MM.1S (cell line): ENCODE data around the gene SYT13.

Experiments
- DNase-seq: peaks from one replicate; pipeline ENCODE4 v3.0.0-alpha.2; 2015
- H2AFZ ChIP-seq: fragments of 300-600 bp; sonication (generic); 2 replicates; pipeline ENCODE4 v1.6.0; 2016; ENCODE audit warnings: antibody characterized with exemption, low read length
- H3F3A ChIP-seq: fragments of 300-600 bp; sonication (generic); 2 replicates; pipeline ENCODE4 v1.6.1; 2016; ENCODE audit warnings: mild to moderate bottlenecking, antibody characterized with exemption, low read length, moderate library complexity, mixed read lengths; ENCODE audit not compliant: insufficient read depth
- H3K27ac ChIP-seq: fragments of 300-600 bp; sonication (generic); 2 replicates; pipeline ENCODE4 v1.5.1; 2016; ENCODE audit warnings: mild to moderate bottlenecking, low read length
- H3K27me3 ChIP-seq: fragments of 300-600 bp; sonication (generic); replicated peaks from 2 replicates; pipeline ENCODE4 v1.6.0; 2016; ENCODE audit warnings: low read length; ENCODE audit not compliant: insufficient read depth
- H3K36me3 ChIP-seq: fragments of 300-600 bp; sonication (generic); replicated peaks from 2 replicates; pipeline ENCODE4 v1.6.1; 2016; ENCODE audit warnings: mild to moderate bottlenecking, low read length, mixed read lengths; ENCODE audit not compliant: insufficient read depth
- H3K4me1 ChIP-seq: fragments of 300-600 bp; sonication (generic); 2 replicates; pipeline ENCODE4 v1.6.1; 2016; ENCODE audit warnings: low read length, mixed read lengths
- H3K4me2 ChIP-seq: fragments of 300-600 bp; sonication (generic); 2 replicates; pipeline ENCODE4 v1.6.0; 2016; ENCODE audit warnings: low read depth, low read length
- H3K4me3 ChIP-seq: fragments of 300-600 bp; sonication (generic); 2 replicates; pipeline ENCODE4 v1.5.1; 2016; ENCODE audit warnings: low read length, mixed read lengths
- H3K79me2 ChIP-seq: fragments of 300-600 bp; sonication (generic); 2 replicates; pipeline ENCODE4 v1.6.1; 2016; ENCODE audit warnings: mixed run types, low read length, mixed read lengths
- H3K9ac ChIP-seq: fragments of 300-600 bp; sonication (generic); 2 replicates; pipeline ENCODE4 v1.6.1; 2016; ENCODE audit warnings: low read length, mixed read lengths
- H3K9me2 ChIP-seq: fragments of 300-600 bp; sonication (generic); replicated peaks from 2 replicates; pipeline ENCODE4 v1.6.1; 2016; ENCODE audit warnings: mild to moderate bottlenecking, low read length, mixed read lengths; ENCODE audit not compliant: insufficient read depth
- H3K9me3 ChIP-seq: fragments of 300-600 bp; sonication (generic); replicated peaks from 2 replicates; pipeline ENCODE4 v1.6.1; 2016; ENCODE audit warnings: mild to moderate bottlenecking, low read length, mixed read lengths; ENCODE audit not compliant: insufficient read depth
- H4K20me1 ChIP-seq: fragments of 300-600 bp; sonication (generic); 2 replicates; pipeline ENCODE4 v1.6.1; 2016; ENCODE audit warnings: mild to moderate bottlenecking, low read length, moderate library complexity, mixed read lengths; ENCODE audit not compliant: insufficient read depth
- EZH2 ChIP-seq: fragments of 300-600 bp; sonication (generic); optimal IDR thresholded peaks from 2 replicates; pipeline ENCODE3; 2017; ENCODE audit warnings: low read depth, mild to moderate bottlenecking, antibody characterized with exemption, low read length, mixed read lengths
- EZH2phosphoT487 ChIP-seq: fragments of 300-600 bp; sonication (generic); IDR thresholded peaks from 2 replicates; pipeline ENCODE4 v1.6.1; 2018; ENCODE audit warnings: antibody characterized with exemption, low read length
- TF ChIP-seq, protein P1 (sequence below): fragments of 300-600 bp; sonication (generic); IDR thresholded peaks from 2 replicates; pipeline ENCODE4 v1.5.1; 2016; ENCODE audit warnings: antibody characterized with exemption, low read length, mixed read lengths

Gene SYT13

DNA sequence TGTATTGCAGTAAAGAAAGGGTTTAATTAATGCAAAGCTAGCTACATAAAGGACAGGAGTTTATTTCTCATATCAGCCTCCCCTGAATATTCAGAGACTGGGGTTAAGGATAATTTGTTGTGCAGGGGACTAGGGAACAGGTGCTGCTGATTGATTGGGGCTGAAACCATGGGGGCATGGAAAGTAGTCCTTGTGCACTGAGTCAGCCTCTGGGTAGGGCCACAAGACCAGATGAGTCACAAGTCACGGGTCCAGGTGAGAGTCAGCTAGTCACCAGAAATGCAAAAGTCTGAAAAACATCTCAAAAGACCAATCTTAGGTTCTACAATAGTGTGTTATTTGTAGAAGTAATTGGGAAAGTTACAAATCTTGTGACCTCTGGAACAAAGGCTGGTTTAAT, 32.9 kb upstream of the SYT13 start:
- no peaks in the 10 kb centered on the region for H3K79me2 ChIP-seq
- H3K27ac ChIP-seq: no peak overlapping the region
- DNase-seq: no peak
- no peaks in the 10 kb centered on the region for H3K27me3 ChIP-seq
- no peak overlapping the region for H3K4me2 ChIP-seq
- no peaks in the 10 kb centered on the region for H3K36me3 ChIP-seq
- H3F3A ChIP-seq: no peaks in the 10 kb centered on the region
- H3K9ac ChIP-seq: no peak overlapping the region
- H3K9me2 ChIP-seq: no peaks in the 10 kb centered on the region
- H2AFZ ChIP-seq: no peak overlapping the region
- TF ChIP-seq, protein P1, sequence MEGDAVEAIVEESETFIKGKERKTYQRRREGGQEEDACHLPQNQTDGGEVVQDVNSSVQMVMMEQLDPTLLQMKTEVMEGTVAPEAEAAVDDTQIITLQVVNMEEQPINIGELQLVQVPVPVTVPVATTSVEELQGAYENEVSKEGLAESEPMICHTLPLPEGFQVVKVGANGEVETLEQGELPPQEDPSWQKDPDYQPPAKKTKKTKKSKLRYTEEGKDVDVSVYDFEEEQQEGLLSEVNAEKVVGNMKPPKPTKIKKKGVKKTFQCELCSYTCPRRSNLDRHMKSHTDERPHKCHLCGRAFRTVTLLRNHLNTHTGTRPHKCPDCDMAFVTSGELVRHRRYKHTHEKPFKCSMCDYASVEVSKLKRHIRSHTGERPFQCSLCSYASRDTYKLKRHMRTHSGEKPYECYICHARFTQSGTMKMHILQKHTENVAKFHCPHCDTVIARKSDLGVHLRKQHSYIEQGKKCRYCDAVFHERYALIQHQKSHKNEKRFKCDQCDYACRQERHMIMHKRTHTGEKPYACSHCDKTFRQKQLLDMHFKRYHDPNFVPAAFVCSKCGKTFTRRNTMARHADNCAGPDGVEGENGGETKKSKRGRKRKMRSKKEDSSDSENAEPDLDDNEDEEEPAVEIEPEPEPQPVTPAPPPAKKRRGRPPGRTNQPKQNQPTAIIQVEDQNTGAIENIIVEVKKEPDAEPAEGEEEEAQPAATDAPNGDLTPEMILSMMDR: no peak
- TF ChIP-seq EZH2phosphoT487: no peak
- no peak for TF ChIP-seq EZH2
- H3K9me3 ChIP-seq: no peaks in the 10 kb centered on the region
- no peaks in the 10 kb centered on the region for H3K4me1 ChIP-seq
- H3K4me3 ChIP-seq: no peak overlapping the region
- H4K20me1 ChIP-seq: no peaks in the 10 kb centered on the region

DNA sequence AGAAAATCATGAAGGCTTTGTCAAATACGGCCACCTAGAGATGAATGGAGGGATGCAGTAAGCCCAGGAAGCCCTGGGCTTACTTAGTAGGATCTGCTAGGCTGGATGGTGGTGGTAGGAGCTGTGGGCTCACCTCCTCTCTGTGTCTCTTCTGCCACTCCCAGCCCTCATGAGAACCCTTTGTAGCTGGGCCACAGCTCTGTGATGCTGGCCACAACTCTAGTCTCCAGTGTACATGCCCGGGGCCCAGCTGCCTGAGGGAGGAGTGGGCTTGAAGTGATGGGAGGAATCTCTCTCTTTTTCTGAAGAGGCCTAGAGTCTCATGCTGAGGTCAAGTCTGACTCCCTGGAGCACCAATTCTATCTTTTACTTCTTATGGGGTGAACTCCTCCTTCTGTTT, 32.4 kb upstream of the SYT13 start:
- no peak overlapping the region for H3K4me2 ChIP-seq
- H3K79me2 ChIP-seq: no peaks in the 10 kb centered on the region
- H3K36me3 ChIP-seq: no peaks in the 10 kb centered on the region
- no peaks in the 10 kb centered on the region for H3F3A ChIP-seq
- no peak overlapping the region for H2AFZ ChIP-seq
- TF ChIP-seq EZH2: no peak
- no peak for TF ChIP-seq EZH2phosphoT487
- TF ChIP-seq, protein P1: no peak
- H3K27ac ChIP-seq: no peak overlapping the region
- H3K9ac ChIP-seq: no peak overlapping the region
- no peaks in the 10 kb centered on the region for H3K9me2 ChIP-seq
- no peaks in the 10 kb centered on the region for H3K27me3 ChIP-seq
- no peaks in the 10 kb centered on the region for H3K9me3 ChIP-seq
- DNase-seq: no peak
- no peaks in the 10 kb centered on the region for H4K20me1 ChIP-seq
- H3K4me1 ChIP-seq: no peaks in the 10 kb centered on the region
- no peak overlapping the region for H3K4me3 ChIP-seq

DNA sequence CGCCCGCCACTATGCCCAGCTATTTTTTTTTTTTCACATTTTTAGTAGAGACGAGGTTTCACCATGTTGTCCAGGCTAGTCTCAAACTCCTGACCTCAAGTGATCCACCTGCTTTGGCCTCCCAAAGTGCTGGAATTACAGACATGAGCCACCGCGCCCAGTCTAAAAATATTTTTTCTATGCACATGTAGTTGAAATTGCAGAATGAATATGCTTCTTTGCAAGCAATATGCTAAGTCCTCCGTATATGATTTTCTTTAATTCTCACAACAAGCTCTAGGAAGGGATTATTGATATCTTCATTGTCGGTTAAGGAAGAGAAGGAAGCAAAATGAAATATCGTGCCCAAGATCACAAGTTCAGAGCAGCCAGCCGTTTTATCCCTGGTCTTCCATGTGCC, 30.1 kb upstream of the SYT13 start:
- no peaks in the 10 kb centered on the region for H3K9me3 ChIP-seq
- H2AFZ ChIP-seq: no peak overlapping the region
- no peak for TF ChIP-seq EZH2
- no peak for TF ChIP-seq EZH2phosphoT487
- TF ChIP-seq, protein P1: no peak
- no peak overlapping the region for H3K4me3 ChIP-seq
- no peaks in the 10 kb centered on the region for H3K9me2 ChIP-seq
- no peaks in the 10 kb centered on the region for H3K36me3 ChIP-seq
- no peaks in the 10 kb centered on the region for H3K27me3 ChIP-seq
- no peaks in the 10 kb centered on the region for H3F3A ChIP-seq
- H3K4me2 ChIP-seq: no peak overlapping the region
- no peak for DNase-seq
- H3K4me1 ChIP-seq: no peaks in the 10 kb centered on the region
- H3K9ac ChIP-seq: no peak overlapping the region
- no peaks in the 10 kb centered on the region for H4K20me1 ChIP-seq
- no peak overlapping the region for H3K27ac ChIP-seq
- H3K79me2 ChIP-seq: no peaks in the 10 kb centered on the region

DNA sequence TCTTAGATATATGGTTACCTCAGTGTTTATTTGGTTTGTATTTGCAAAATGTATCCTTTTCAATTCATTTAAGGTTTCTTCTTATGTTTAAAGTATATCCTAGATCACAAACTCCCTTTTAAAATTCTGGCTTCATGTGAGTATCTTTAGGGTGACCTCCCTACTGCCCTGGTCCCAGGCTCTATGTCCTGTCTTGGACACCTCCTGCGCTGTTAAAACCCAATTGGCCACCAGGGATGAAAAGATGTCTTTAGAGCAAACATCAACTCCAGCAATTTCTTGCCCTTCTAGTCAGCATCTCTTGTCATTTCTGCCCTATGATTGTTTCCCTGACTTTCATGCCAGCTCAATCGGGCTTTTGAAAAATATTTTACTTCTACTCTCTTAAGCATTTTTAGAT, 28.8 kb upstream of the SYT13 start:
- no peak overlapping the region for H3K27ac ChIP-seq
- DNase-seq: no peak
- no peaks in the 10 kb centered on the region for H3K27me3 ChIP-seq

More for the DNA sequence above, 28.8 kb upstream of the SYT13 start:
- Histone ChIP-seq H3K36me3 (no peaks in the 10 kb centered on the region), H3K4me3 (no peak overlapping the region), H3K79me2 (no peaks in the 10 kb centered on the region), H2AFZ (no peak overlapping the region), H3F3A (no peaks in the 10 kb centered on the region), H3K4me2 (no peak overlapping the region), H4K20me1 (no peaks in the 10 kb centered on the region), H3K9me3 (no peaks in the 10 kb centered on the region), H3K4me1 (no peaks in the 10 kb centered on the region), H3K9ac (no peak overlapping the region), H3K9me2 (no peaks in the 10 kb centered on the region)
- no peak for TF ChIP-seq EZH2phosphoT487
- TF ChIP-seq, protein P1: no peak
- TF ChIP-seq EZH2: no peak
